ENCODE data around the gene SMTN. TPM values are rescaled to one million over a fixed set of nuclear protein-coding genes. Genes with fewer than 3 reads are reported as not detected.
A peak's percentile ranks its signal among the peaks of the same experiment; 100 is the strongest.

SMTN gene
- total RNA-seq, 3 donors from 2014 or later, result 13.9 to 54.1 (median 41.6) TPM

DNA sequence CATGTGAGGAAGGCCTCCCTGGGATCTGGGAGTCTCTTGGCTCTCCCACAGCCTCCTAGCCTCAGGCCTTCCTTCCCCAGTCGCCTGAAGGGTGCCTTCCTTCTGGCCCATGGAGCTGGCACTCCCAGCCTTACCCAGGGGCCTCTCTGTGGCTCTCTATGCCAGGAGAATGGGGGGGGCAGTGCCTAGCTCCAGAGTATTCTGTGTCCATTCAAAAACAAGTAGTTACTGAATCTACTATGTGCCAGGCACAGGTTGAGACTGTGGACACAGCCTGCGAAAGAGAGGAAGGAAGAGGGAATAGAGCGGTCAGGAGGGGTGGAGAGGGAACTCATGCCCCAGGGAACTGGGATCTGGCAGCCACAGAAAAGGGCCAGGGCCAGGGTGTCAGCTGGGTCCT is 61.9 kb downstream of the SMTN start:
- intact Hi-C loops (cut with DNase I; ENCODE audit: low total_unique reads), result no loop called here
- peaks cover 0 to 5% of the 10 kb centered on the region in 2 donors for H3K9me3 ChIP-seq
- DNase-seq (ENCODE audit: low spot score in 2 of 2), result peak in 1 of 2 donors; percentile 50

DNA sequence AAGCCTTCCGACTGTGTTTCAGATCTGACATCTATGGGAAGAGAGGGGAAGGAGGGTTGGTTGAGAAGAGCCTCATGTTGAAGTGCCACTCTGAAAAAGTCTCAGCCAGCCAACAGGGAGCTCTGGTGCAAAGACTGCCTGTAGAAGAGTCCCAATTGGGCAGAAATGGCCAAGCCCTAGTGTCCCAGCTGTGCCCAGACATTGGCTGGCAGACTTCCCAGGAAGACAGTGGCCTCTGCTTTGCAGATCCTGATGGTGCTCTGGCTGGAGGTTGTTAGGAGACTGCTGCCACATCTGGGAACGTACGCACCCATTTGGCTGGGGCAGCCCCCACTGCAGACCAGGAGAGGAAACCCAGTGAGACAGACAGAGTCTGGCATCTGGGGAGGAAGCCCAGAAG is 62.4 kb downstream of the SMTN start:
- Histone ChIP-seq H3K4me1 (peaks cover 0 to 4% of the 10 kb centered on the region in 2 donors), H3K9me3 (peaks cover 0 to 5% of the 10 kb centered on the region in 2 donors), H3K4me3 (no peak overlapping the region), H3K36me3 (no peaks in the 10 kb centered on the region), H3K27me3 (no peaks in the 10 kb centered on the region), H3K27ac (peak overlapping the region; percentile 26 to 48)
- TF ChIP-seq, protein P1, sequence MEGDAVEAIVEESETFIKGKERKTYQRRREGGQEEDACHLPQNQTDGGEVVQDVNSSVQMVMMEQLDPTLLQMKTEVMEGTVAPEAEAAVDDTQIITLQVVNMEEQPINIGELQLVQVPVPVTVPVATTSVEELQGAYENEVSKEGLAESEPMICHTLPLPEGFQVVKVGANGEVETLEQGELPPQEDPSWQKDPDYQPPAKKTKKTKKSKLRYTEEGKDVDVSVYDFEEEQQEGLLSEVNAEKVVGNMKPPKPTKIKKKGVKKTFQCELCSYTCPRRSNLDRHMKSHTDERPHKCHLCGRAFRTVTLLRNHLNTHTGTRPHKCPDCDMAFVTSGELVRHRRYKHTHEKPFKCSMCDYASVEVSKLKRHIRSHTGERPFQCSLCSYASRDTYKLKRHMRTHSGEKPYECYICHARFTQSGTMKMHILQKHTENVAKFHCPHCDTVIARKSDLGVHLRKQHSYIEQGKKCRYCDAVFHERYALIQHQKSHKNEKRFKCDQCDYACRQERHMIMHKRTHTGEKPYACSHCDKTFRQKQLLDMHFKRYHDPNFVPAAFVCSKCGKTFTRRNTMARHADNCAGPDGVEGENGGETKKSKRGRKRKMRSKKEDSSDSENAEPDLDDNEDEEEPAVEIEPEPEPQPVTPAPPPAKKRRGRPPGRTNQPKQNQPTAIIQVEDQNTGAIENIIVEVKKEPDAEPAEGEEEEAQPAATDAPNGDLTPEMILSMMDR (IDR thresholded peaks at IDR 0.05), result no peak
- TF ChIP-seq POLR2A (IDR thresholded peaks at IDR 0.05) (no peak), POLR2AphosphoS5 (IDR thresholded peaks at IDR 0.05) (no peak)
- intact Hi-C loops (cut with DNase I; ENCODE audit: low total_unique reads), result no loop called here
- peak in 1 of 2 donors; percentile 61 for DNase-seq (ENCODE audit: low spot score in 2 of 2)

More for the DNA sequence above, 61.9 kb downstream of the SMTN start:
- no peaks in the 10 kb centered on the region for H3K36me3 ChIP-seq
- no peak for TF ChIP-seq POLR2A (IDR thresholded peaks at IDR 0.05)
- TF ChIP-seq, protein P1 (IDR thresholded peaks at IDR 0.05), result no peak
- peak overlapping the region; percentile 26 to 48 for H3K27ac ChIP-seq
- H3K4me1 ChIP-seq, result peaks cover 0 to 4% of the 10 kb centered on the region in 2 donors
- H3K27me3 ChIP-seq, result no peaks in the 10 kb centered on the region
- H3K4me3 ChIP-seq, result no peak overlapping the region

DNA sequence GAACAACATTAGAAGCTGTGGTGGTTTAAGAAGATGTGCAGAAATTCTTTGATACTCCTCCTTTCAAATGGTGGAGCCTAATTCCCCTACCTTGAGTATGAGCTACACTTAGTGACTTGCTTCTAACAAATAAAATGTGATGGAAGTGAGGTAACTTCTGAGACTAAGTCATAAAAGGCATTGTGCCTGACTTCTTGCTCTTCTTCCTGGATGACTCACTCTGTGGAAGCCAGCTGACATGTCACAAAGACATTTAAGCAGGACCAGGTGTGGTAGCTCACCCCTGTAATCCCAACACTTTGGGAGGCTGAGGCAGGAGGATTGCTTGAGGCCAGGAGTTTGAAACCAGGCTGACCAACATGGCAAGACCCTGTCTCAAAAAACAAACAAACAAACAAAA is 63.1 kb downstream of the SMTN start:
- TF ChIP-seq POLR2A (IDR thresholded peaks at IDR 0.05) (no peak), POLR2AphosphoS5 (IDR thresholded peaks at IDR 0.05) (no peak)
- TF ChIP-seq, protein P1 (IDR thresholded peaks at IDR 0.05), result no peak
- no peaks in the 10 kb centered on the region for H3K27me3 ChIP-seq
- H3K27ac ChIP-seq, result no peak overlapping the region
- intact Hi-C loops (cut with DNase I; ENCODE audit: low total_unique reads), result no loop called here
- no peak overlapping the region for H3K4me3 ChIP-seq
- H3K36me3 ChIP-seq, result no peaks in the 10 kb centered on the region
- peaks cover 0 to 5% of the 10 kb centered on the region in 2 donors for H3K9me3 ChIP-seq
- peak in 1 of 2 donors; percentile 5 for DNase-seq (ENCODE audit: low spot score in 2 of 2)
- peaks cover 0 to 4% of the 10 kb centered on the region in 2 donors for H3K4me1 ChIP-seq

DNA sequence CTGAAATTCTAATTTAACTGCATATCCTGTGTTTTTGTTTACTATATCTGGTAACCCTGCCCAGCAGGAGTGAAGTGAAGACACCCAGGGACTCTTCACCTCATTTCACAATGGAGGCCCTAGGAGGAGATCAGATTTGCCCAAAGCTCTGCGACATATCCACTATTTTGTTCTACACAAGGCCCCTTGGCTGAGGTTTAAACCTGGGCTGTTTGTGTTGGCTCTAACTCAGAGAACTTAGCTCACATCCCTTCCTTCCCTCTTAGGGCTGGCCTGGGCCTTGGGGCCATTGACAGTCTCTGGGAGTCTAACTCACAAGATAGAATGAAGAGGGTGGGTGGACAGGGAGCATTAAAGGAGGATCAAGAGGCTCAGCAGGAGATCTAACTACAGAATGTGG is 67.4 kb downstream of the SMTN start:
- Histone ChIP-seq H3K27ac (peak overlapping the region; percentile 70 to 74), H3K9me3 (peaks cover 0 to 5% of the 10 kb centered on the region in 2 donors), H3K27me3 (no peaks in the 10 kb centered on the region), H3K36me3 (no peaks in the 10 kb centered on the region), H3K4me1 (no peaks in the 10 kb centered on the region), H3K4me3 (no peak overlapping the region)
- no peak for TF ChIP-seq POLR2AphosphoS5 (IDR thresholded peaks at IDR 0.05)
- no peak for TF ChIP-seq POLR2A (IDR thresholded peaks at IDR 0.05)
- TF ChIP-seq, protein P1 (IDR thresholded peaks at IDR 0.05), result no peak
- intact Hi-C loops (cut with DNase I; ENCODE audit: low total_unique reads), result no loop called here
- peak in 1 of 2 donors; percentile 55 for DNase-seq (ENCODE audit: low spot score in 2 of 2)

- Histone ChIP-seq H3K27ac (peak overlapping the region; percentile 70 to 74), H3K27me3 (no peaks in the 10 kb centered on the region), H3K4me1 (no peaks in the 10 kb centered on the region), H3K36me3 (no peaks in the 10 kb centered on the region), H3K4me3 (no peak overlapping the region), H3K9me3 (peaks cover 0 to 5% of the 10 kb centered on the region in 2 donors)
- peak; percentile 69 to 76 for DNase-seq (ENCODE audit: low spot score in 2 of 2)
- intact Hi-C loops (cut with DNase I; ENCODE audit: low total_unique reads), result no loop called here
- TF ChIP-seq POLR2AphosphoS5 (IDR thresholded peaks at IDR 0.05), result no peak
- TF ChIP-seq, protein P1 (IDR thresholded peaks at IDR 0.05), result peak; percentile 79 to 95 (median 93)
- TF ChIP-seq POLR2A (IDR thresholded peaks at IDR 0.05), result no peak
Observed at GRCh38 chr22:31148953-31149627, 68.0 kb downstream of the SMTN start.

Data from breast epithelium (tissue), 4 donors.